Skin epidermis (tissue), 12 donors: ENCODE data around the gene RNF111.

Source experiments
- H3K27ac ChIP-seq, 21 experiments: fragments of 200-600 bp; sonication (generic) in 11 of 21; one replicate each; pipeline ENCODE4 v1.5.0; 2020; ENCODE audit warnings: mild to moderate bottlenecking in 3 of 21, inconsistent platforms in 2 of 21, moderate library complexity in 2 of 21
- H3K4me3 ChIP-seq, 7 experiments: fragments of 200-600 bp; sonication (generic) in 2 of 7; one replicate each; pipeline ENCODE4 v1.5.0; 2020; ENCODE audit warnings: inconsistent platforms in 2 of 7, mild to moderate bottlenecking in 2 of 7, moderate library complexity in 1 of 7

RNF111 gene

DNA sequence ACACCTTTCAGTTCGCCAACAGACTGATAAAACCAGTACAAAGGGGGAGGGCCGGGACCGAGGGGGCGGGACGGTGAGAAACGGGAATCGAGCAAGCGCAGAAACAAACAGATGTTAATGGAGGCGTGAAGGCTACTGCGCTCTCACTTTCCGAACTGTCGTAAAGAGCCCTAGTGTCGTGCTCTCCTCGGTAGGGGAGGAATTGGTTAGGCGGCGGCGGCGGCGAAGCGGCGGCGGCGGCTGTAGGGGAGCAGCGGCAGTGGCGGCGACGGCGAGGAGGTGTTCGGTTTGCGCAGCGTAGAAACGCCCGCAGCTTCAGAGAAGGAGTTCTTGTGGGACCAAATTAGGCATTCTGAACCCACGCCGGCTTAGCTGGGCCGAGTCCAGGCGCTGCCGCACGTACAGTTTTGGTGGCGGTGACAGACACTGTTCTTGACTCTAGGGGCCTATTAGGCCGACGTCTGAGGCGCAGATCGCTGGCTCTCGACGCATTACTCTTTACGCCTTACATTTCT is at the start of gene RNF111:
Gene RNF111, plus strand, starts transcription at position 173 of the 515 bp plus-strand sequence. CDS start 43,160 bp downstream, outside the sequence.
- H3K4me3 ChIP-seq, result peak within 1 kb of the TSS; percentile 59 to 96 (median 79)
- peak within 1 kb of the TSS; percentile 47 to 95 (median 92) for H3K27ac ChIP-seq

GRCh38 chr15:58947179-58947578 is 40.3 kb upstream of the RNF111 start:
- no peak overlapping the region for H3K27ac ChIP-seq

GRCh38 chr15:58951388-58952007 is 36.0 kb upstream of the RNF111 start:
- Histone ChIP-seq H3K27ac (peak overlapping the region in 20 of 21 experiments; percentile 7 to 89 (median 69)), H3K4me3 (peak overlapping the region in 2 of 7 experiments; percentile 7 to 32)

More at GRCh38 chr15:58947179-58947578, 40.3 kb upstream of the RNF111 start:
- no peak overlapping the region for H3K4me3 ChIP-seq

- Histone ChIP-seq H3K27ac (peak overlapping the region in 18 of 21 experiments; percentile 40 to 89 (median 62)), H3K4me3 (no peak overlapping the region)
These were observed 34.7 kb upstream of the RNF111 start for GRCh38 chr15:58952751-58953150.

DNA sequence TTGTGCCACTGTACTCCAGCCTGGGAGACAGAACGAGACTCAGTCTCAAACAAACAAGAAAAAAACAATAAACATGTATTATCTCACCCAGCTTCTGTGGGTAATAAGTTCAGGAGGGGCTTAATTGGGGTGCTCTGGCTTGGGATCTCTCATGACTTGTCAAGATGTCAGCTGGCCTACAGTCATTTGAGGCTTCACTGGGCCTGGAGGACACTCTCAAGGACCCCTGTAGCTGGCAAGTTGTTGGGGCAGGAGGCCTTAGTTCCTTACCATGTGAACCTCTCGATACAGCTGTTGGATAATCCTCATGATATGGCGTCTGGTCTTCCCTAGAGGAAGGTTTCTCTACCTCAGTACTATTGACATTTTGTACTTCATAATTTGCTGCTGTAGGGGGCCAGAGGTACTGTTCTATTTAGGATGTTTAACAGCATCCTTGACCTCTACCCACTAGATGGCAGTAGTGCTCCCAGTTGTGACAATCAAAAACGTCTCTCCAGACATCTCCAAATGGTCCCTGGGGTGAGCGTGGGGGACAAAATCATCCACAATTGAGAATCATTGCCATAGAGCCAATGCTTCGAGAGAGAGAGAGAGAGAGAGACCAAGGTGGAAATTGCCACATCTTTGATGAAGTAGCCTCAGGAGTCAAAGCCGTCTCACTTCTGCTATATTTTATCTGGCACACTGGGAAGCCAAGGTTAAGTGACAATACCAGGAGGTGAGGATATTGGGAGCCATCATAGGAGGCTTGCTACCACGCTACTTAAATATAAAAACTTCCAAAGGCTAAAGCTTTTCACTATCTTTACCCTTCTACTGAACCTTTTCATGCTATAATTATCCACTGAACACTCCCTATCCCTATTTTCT is 30.1 kb upstream of the RNF111 start:
- Histone ChIP-seq H3K4me3 (no peak overlapping the region), H3K27ac (no peak overlapping the region)

GRCh38 chr15:58958811-58959210 is 28.7 kb upstream of the RNF111 start:
- Histone ChIP-seq H3K27ac (no peak overlapping the region), H3K4me3 (no peak overlapping the region)

DNA sequence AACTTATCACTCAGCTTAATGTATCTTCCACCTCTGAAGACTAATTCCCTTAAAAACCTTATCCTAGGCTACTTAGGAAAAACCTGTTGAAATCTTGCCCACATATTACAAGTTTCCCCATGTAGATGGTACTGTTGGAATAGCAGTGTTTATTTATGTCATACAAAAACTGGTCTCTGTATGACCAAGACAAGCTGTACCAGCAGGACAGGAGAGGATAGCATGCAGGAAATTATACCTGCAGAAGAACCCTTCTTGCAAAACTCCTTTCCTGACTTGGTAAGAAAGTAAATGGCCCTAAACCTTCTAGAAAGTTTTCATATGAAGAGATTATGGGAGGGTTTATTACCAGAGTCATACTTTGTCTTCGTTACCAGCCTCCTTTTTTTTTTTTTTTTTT is 25.3 kb upstream of the RNF111 start:
- H3K4me3 ChIP-seq, result no peak overlapping the region
- no peak overlapping the region for H3K27ac ChIP-seq

DNA sequence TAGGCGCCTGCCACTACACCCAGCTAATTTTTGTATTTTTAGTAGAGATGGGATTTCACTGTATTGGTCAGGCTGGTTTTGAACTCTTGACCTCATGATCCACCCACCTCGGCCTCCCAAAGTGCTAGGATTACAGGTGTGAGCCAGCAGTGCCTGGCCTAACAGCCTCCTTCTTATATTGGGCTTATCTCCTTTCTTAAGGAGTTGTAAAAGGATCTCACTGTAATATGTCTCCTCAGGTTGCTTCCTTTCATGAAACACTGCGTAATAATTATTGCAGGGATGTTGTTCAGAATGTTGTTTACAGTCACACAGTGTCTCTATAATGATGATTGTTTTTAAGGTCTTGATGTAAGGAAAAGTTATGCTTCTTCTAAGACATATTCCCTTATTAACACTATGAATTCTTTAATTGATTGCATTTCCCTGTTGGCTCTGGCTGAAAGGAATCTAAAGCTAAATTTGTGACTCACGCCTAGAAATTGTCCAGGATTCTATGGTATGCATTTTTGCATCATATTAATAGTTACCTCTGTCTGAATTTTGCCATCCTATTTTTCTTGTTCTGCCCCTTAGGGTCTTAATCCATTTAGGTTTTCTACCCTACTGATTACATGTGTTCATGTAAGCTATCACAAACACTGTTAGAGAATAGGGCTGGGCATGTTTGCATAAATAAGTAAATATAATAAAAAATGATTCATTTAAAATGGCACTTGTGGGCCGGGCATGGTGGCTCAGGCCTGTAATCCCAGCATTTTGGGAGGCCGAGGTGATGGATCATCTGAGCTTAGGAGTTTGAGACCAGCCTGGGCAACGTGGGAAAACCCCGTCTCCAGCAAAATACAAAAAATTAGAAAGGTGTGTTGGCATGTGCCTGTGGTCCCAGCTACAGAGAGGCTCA is 24.5 kb upstream of the RNF111 start:
- H3K4me3 ChIP-seq, result no peak overlapping the region
- H3K27ac ChIP-seq, result no peak overlapping the region

DNA sequence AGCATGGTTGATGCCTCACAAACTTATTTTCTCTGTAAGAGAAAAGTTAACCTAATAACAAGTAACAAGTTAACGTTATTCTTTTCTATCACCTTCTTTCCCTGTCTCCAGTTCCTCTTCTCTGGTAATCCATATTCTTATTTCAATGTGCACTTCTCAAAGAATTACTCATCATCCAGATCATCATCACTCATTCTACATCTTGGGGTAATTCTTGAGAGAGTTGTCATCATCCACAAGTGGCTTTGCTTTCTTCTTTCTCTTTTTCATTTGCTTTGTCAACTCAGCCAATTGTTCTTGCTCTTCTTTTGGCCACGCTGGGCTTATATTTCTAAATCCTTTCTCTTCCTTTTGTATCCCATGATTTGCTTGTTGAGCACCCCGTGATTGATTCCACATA is 20.8 kb upstream of the RNF111 start:
- Histone ChIP-seq H3K27ac (no peak overlapping the region), H3K4me3 (no peak overlapping the region)

- no peak overlapping the region for H3K27ac ChIP-seq
- H3K4me3 ChIP-seq, result no peak overlapping the region
These were observed 20.0 kb upstream of the RNF111 start for GRCh38 chr15:58967479-58967878.

GRCh38 chr15:58977887-58978286 is 9.6 kb upstream of the RNF111 start:
- no peak overlapping the region for H3K4me3 ChIP-seq
- peak overlapping the region in 1 of 21 experiments; percentile 7 for H3K27ac ChIP-seq

- H3K4me3 ChIP-seq, result no peak overlapping the region
- H3K27ac ChIP-seq, result peak overlapping the region in 1 of 21 experiments; percentile 51
These were observed 7.0 kb upstream of the RNF111 start for GRCh38 chr15:58980351-58980939.

DNA sequence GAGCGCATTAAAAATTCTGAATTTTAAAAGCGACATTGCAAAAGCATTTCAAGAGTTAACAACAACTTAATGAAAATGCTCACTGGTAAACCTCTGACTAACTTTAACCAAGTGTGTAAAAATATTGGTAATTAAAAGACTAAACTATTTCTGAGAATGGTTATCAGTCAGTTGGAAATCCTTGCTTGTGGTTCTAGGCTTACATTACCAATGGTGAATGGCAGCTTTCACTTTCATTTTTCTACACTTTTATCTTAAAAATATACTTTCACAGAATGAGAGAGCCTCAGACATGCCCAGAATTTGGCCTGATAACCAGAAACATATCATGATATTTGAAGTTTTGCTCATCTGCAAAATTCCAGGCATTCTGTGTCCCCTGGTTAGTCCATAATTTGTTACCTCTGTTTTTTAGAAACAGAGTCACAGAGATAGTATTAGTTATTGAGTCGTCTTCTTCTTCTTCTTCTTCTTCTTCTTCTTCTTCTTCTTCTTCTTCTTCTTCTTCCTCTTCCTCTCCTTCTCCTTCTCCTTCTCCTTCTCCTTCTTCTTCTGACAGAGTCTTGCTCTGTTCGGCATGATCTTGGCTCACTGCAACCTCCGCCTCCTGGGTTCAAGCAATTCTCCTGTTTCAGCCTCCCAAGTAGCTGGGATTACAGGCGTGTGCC is 5.5 kb upstream of the RNF111 start:
- Histone ChIP-seq H3K4me3 (no peak overlapping the region), H3K27ac (peak overlapping the region in 5 of 21 experiments; percentile 6 to 76 (median 22))

GRCh38 chr15:58983261-58983660 is 4.2 kb upstream of the RNF111 start:
- H3K27ac ChIP-seq, result no peak overlapping the region
- no peak overlapping the region for H3K4me3 ChIP-seq

DNA sequence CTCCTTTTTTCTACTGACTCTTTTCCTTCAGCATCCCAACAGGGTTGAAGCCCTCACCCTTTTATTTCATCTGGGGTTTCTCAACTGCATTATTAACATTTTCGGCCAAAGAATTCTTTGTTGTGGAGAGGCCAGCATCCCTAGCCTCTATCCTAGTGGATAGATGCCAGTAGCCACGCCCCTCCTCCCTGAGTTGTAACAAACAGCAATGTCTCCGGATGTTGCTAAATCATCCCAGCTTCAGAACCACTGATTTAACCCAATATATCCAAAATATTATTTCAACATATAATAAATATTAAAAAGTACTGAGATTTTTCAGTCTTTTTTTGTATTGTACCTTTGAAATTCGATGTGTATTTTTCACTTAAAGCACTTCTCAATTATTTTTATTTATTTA is 2.0 kb upstream of the RNF111 start:
- no peak overlapping the region for H3K4me3 ChIP-seq
- H3K27ac ChIP-seq, result no peak overlapping the region

- Histone ChIP-seq H3K27ac (peak overlapping the region in 17 of 21 experiments; percentile 71 to 95 (median 92)), H3K4me3 (peak overlapping the region; percentile 59 to 96 (median 79))
These were observed 427 bp upstream of the RNF111 start for GRCh38 chr15:58987036-58987435.

DNA sequence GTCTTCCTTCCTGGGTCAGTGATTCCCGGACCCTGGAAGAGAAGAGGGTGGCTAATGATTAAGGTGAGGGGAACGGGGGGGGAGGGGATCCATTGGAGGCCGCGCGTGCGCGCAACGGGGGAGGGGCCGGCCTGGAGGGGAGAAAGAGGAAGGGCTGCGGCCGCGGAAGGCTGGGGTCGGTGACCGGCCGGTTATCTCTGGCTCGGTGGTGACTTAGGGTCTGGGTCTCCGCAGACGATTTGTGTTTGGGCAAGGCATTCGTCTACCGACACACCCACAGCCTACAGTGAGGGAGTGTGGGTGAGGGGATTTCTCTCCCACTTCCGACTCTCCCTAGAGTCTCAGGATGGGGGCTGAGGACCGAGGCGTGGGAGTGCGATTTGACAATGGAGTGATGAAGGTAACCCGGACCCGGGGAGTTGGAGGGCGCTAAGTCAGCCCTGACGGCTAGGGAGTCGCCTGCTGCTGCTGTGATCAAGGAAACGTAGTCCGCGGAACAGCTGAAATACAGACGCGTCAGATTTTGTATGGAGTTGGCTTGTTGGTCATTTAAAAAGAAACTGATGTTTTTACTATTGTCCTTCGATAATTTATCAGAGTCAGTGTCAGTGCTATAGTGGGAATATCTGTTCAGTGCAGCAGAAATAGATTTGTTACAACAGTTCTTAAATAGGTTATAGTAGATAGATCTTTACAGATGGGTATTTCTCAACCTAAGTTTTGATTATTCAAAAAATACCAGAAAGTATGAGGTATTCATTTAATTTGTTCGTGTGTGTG is 733 bp downstream of the RNF111 start:
- H3K27ac ChIP-seq, result peak overlapping the region; percentile 47 to 95 (median 92)
- H3K4me3 ChIP-seq, result peak overlapping the region; percentile 59 to 96 (median 79)

DNA sequence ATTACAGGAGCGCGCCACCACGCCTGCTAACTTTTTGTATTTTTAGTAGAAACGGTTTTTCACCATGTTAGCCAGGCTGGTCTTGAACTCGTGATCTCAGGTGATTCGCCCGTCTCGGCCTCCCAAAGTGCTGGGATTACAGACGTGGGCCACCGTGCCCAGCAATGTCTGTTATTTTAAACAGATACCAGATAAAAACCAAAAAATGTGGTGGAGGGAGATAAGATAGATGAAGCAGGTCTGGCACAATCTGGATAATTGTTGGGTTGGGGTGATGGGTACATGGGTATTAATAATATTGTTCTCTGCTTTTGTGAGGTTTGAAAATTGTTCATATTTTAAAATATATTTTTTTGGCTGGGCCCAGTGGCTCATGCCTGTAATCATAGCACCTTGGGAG is 4.7 kb downstream of the RNF111 start:
- no peak overlapping the region for H3K4me3 ChIP-seq
- no peak overlapping the region for H3K27ac ChIP-seq
